TTC549 (cell line): Measurements from ENCODE around the gene ESAM.

Experiments
- FAIRE-seq: peaks from 2 replicates; lab custom pipeline; 2012; peaks lifted over from hg19 to GRCh38; lab: Jason Lieb, UNC

ESAM gene

GRCh38 chr11:124752471-124753102 is 9.5 kb downstream of the ESAM start:
- FAIRE-seq: no peak

GRCh38 chr11:124751741-124752470 is 10.2 kb downstream of the ESAM start, which contains the start of gene VSIG2:
VSIG2 (minus strand) TSS chr11:124752255; CDS start chr11:124752137, 118 bp downstream.
- FAIRE-seq: no peak

GRCh38 chr11:124751391-124751740 is 10.7 kb downstream of the ESAM start:
- FAIRE-seq: no peak

DNA sequence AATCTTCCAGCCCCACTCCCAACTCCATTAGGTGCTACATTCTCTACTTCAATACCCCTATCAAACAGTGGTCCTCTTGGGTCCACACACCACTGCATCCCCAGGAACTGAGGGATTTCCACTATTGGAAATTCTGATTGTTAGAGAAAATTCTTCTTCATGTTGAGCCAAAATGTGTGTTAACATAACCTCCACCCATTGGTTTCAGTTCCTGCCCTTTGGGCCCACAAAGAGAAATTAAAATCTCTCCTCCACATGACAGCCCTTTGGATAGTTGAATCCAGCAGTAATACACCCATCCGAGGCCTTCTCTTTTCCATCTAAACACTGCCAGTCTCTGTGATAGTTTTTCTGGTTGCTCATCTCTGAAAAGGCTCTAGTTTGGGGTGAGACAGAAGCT is 12.2 kb downstream of the ESAM start:
- FAIRE-seq: no peak

- FAIRE-seq: no peak
Observed at GRCh38 chr11:124748481-124749343, 13.4 kb downstream of the ESAM start.

- FAIRE-seq: no peak
Observed at GRCh38 chr11:124748100-124748418, 14.0 kb downstream of the ESAM start.

DNA sequence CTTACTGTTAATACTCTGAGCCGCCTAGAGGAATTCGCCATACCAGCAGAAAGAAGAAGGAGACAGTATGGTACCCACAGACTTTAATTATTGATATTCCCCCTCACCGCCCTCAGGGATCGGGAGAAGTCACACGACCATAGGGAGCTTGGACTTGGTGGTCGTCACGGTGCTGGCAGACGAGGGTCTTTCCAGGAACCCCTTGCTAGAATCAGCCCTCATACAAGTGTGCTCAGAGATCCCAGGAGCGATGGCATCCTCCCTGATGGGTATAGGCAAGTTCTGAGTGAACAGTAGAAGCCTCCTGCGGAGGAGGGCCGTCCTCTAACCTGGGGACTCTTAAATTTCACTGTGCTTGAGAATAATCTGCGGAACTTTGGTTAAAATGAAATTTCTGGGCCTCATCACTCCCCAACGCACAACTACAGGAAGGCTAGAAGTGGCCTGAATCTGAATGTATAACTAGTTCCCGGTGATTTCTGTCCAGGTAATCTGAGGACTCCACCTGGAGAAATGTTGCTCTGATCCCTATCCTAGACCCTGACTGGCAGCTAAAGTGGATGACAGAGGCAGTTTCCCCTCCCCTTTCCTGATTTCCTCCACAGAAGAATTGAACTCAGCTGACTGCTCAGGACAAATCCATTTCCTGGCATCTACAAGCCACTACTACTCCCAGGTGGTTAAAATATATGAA is 14.5 kb downstream of the ESAM start:
- FAIRE-seq: no peak

- FAIRE-seq: no peak
Observed at GRCh38 chr11:124746621-124747243, 15.4 kb downstream of the ESAM start.

- no peak for FAIRE-seq
Observed at GRCh38 chr11:124745835-124746620, 16.1 kb downstream of the ESAM start.

- FAIRE-seq: no peak
Observed at GRCh38 chr11:124745270-124745834, 16.7 kb downstream of the ESAM start.

GRCh38 chr11:124743050-124743449 is 19.0 kb downstream of the ESAM start:
- FAIRE-seq: no peak

DNA sequence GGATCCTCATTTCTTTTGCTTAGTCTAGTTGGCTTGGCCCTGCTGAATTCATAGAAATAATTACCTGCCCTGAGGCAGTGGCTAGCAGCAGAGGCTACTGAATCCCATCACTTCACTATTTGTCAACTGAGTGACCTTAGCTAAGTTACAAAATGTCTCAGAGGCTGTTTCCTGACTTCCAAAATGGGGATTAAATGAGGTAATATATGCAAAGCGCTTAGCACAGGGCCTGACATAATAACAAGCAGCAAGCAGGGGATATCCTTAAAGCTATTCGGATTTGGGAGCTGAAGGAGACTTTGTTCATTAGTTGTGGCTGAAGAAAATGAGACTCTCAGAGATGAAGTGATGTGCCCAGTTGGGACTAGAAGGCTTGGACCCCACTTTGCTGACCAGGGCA is 19.5 kb downstream of the ESAM start:
- FAIRE-seq: no peak

- FAIRE-seq: no peak
Observed at GRCh38 chr11:124740277-124740882, 21.7 kb downstream of the ESAM start.

DNA sequence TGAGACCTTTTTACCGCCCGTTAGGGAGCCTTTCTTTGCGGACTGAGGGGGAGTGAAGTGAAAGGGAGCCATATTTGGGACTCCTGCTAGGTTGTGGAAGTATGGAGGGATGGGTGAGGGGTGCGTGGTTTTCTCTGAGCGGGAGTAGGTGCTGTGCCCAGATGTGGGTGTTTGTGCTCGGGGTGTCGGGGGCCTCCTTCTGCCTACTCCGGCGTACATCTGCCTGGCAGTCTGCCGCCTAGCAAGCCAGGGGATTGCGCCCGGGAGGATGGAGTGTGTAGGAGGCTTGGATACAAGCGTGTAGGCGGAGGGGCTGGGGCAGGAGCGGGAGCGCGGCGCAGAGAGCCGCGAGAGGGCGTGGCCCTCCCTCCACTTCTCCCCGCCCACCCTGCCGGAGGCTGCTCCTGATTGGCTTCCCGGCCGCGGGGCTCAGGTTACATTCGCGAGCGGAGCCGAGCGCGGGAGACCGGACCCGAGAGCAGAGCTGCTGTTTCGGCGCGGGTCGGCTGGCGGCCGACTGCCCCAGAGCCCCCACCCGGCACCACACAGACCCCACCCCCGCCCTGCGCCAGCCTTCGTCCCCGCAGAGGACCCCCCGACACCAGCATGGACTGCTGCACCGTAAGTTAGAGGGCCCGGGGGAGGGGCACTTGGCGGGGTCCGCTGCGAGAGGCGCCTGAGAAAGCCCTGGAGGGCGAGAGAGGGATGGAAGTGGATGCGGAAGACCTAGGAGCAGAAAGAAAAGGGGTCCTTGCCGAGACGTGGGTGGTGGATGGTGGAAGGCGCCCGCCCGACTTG is 22.4 kb downstream of the ESAM start, which contains the start of gene NRGN:
NRGN (plus strand) TSS at position 464 of the 798 bp plus-strand sequence; CDS start at position 607, 143 bp downstream.
- no peak for FAIRE-seq

GRCh38 chr11:124738713-124739478 is 23.2 kb downstream of the ESAM start:
- FAIRE-seq: no peak

- FAIRE-seq: no peak
Observed at GRCh38 chr11:124737638-124738305, 24.3 kb downstream of the ESAM start.

GRCh38 chr11:124736736-124737135 is 25.4 kb downstream of the ESAM start:
- FAIRE-seq: no peak

DNA sequence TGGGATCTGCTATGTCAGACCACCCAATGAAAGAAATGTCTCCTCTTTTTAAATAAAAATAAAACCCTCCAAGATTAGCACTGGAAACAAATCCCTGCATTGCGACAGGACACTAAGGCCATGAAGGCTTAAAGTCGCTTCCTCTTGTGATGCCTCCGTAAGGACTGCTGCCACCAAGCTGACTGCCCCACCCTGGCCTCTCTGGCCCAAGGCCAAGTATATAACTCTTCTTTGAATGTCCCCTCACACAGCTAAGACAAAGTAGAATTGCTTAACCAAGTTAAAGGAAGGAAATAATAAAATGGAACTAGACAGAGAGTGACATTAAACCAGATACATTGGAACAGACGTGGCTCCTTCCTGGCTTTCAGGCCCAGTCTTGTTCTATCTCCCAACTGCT is 29.9 kb downstream of the ESAM start:
- no peak for FAIRE-seq
